Activated naive CD8-positive, alpha-beta T cell treated with anti-CD3 and anti-CD28 coated beads, Interleukin-2, amount 50 U/mL, for 16 hours (primary cell): ENCODE results near the gene SPANXN1.
"Not testable (repeated sequence)": the region's sequence is repeated elsewhere in the genome, so short reads cannot be mapped to it uniquely, and the experiment has no call there.

Source experiments
- DNase-seq: peaks from one replicate; pipeline ENCODE4 v3.0.0-alpha.2; 2020; ENCODE audit warnings: low read depth, low spot score

SPANXN1 gene, protein sequence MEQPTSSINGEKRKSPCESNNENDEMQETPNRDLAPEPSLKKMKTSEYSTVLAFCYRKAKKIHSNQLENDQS

DNA sequence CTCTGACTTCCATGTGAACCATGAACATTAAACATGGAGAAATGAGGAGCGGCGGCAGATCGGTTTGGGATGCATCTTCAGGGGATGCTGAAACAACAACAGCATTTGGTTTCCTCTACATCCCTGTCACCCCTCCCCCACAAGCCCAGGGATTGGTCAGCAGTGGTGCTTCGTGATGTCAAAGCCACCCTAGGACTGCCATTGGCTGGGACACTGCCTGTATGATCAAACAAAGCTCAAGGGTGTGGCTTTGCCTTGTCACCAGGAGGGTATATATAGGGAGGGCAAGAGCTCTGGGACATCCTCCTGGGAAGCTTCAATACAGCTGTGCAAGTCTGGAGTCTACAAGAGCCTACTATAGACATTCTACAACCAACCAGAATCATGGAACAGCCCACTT lies at the start of gene SPANXN1:
Gene SPANXN1, plus strand, starts transcription at position 301 of the 400 bp plus-strand sequence. Its CDS starts 84 bp downstream, at position 385.
- DNase-seq = not testable (repeated sequence)

GRCh38 chrX:145199078-145199477 lies 48.2 kb upstream of the SPANXN1 start:
- no peak for DNase-seq

- no peak for DNase-seq
Observed at GRCh38 chrX:145213504-145213903, 33.8 kb upstream of the SPANXN1 start.

- no peak for DNase-seq
Observed at GRCh38 chrX:145292218-145292617, 44.9 kb downstream of the SPANXN1 start.
